Measurements from ENCODE around the gene LY6G5C. TPM values are rescaled to one million over a fixed set of nuclear protein-coding genes. Genes with fewer than 3 reads are reported as not detected.

The LY6G5C gene
- total and polyA plus RNA-seq, 10 donors = 3.3 to 7.9 (median 5.2) TPM

GRCh38 chr6:31630177-31630934 lies 50.5 kb downstream of the LY6G5C start:
- Histone ChIP-seq H3K27me3 (replicated peaks in 1 of 7) (no peaks in the 10 kb centered on the region), H3K27ac (no peak overlapping the region), H3K4me3 (no peak overlapping the region), H3K9me3 (no peaks in the 10 kb centered on the region), H3K36me3 (peaks cover 3 to 100% (median 100%) of the 10 kb centered on the region in 6 donors), H3K4me1 (peaks cover 0 to 6% (median 0%) of the 10 kb centered on the region in 6 donors)
- DNase-seq = no peak
- intact Hi-C loops (cut with DNase I; ENCODE audit: low total_unique reads) = no loop called here
- 93 to 96% (median 94%) methylated on average over 25 of the region's 25 CpGs for WGBS, 5 donors
- no peak for TF ChIP-seq POLR2A (IDR thresholded peaks at IDR 0.05)
- TF ChIP-seq CTCF (IDR thresholded peaks at IDR 0.05 in 8 of 11, conservative IDR thresholded peaks at IDR 0.05 in 3 of 11) = no peak
- TF ChIP-seq POLR2AphosphoS5 (IDR thresholded peaks at IDR 0.05) = peak in 2 of 3 donors; percentile 46 to 63

- Histone ChIP-seq H3K9me3 (no peaks in the 10 kb centered on the region), H3K4me1 (peaks cover 0 to 6% (median 0%) of the 10 kb centered on the region in 6 donors), H3K27me3 (replicated peaks in 1 of 7) (no peaks in the 10 kb centered on the region), H3K4me3 (no peak overlapping the region), H3K27ac (no peak overlapping the region), H3K36me3 (peaks cover 7 to 100% (median 100%) of the 10 kb centered on the region in 6 donors)
- intact Hi-C loops (cut with DNase I; ENCODE audit: low total_unique reads) = no loop called here
- no peak for DNase-seq
- no peak for TF ChIP-seq CTCF (IDR thresholded peaks at IDR 0.05 in 8 of 11, conservative IDR thresholded peaks at IDR 0.05 in 3 of 11)
- no peak for TF ChIP-seq POLR2AphosphoS5 (IDR thresholded peaks at IDR 0.05)
- no peak for TF ChIP-seq POLR2A (IDR thresholded peaks at IDR 0.05)
- 90 to 95% (median 93%) methylated on average over 7 of the region's 7 CpGs for WGBS, 5 donors
Observed at GRCh38 chr6:31629014-31629413, 51.9 kb downstream of the LY6G5C start.

GRCh38 chr6:31627690-31628287 lies 53.1 kb downstream of the LY6G5C start:
- Histone ChIP-seq H3K4me1 (peaks cover 2 to 9% (median 3%) of the 10 kb centered on the region in 6 donors), H3K36me3 (peaks cover 7 to 100% (median 96%) of the 10 kb centered on the region in 6 donors), H3K9me3 (no peaks in the 10 kb centered on the region), H3K4me3 (no peak overlapping the region), H3K27ac (no peak overlapping the region), H3K27me3 (replicated peaks in 1 of 7) (no peaks in the 10 kb centered on the region)
- intact Hi-C loops (cut with DNase I; ENCODE audit: low total_unique reads) = no loop called here
- DNase-seq = no peak
- 96 to 98% (median 97%) methylated on average over 19 of the region's 19 CpGs for WGBS, 5 donors
- no peak for TF ChIP-seq CTCF (IDR thresholded peaks at IDR 0.05 in 8 of 11, conservative IDR thresholded peaks at IDR 0.05 in 3 of 11)
- peak in 2 of 3 donors; percentile 40 to 69 for TF ChIP-seq POLR2AphosphoS5 (IDR thresholded peaks at IDR 0.05)

- TF ChIP-seq POLR2A (IDR thresholded peaks at IDR 0.05) (no peak), POLR2AphosphoS5 (IDR thresholded peaks at IDR 0.05) (peak in 1 of 3 donors; percentile 7), CTCF (IDR thresholded peaks at IDR 0.05 in 8 of 11, conservative IDR thresholded peaks at IDR 0.05 in 3 of 11) (no peak)
- H3K4me1 ChIP-seq = peaks cover 10 to 18% (median 11%) of the 10 kb centered on the region in 6 donors
- no peaks in the 10 kb centered on the region for H3K9me3 ChIP-seq
- no peak overlapping the region for H3K4me3 ChIP-seq
- H3K27me3 ChIP-seq (replicated peaks in 1 of 7) = no peaks in the 10 kb centered on the region
- DNase-seq = no peak
- intact Hi-C loops (cut with DNase I; ENCODE audit: low total_unique reads) = no loop called here
- H3K36me3 ChIP-seq = peaks cover 7 to 99% (median 88%) of the 10 kb centered on the region in 6 donors
- H3K27ac ChIP-seq = no peak overlapping the region
- 91 to 96% (median 94%) methylated on average over 10 of the region's 10 CpGs for WGBS, 5 donors
Observed at GRCh38 chr6:31626952-31627351, 53.9 kb downstream of the LY6G5C start.

Measured in spleen (tissue), 11 donors.